ENCODE measurements around the gene CDC14A. TPM values are rescaled to one million over a fixed set of nuclear protein-coding genes. Genes with fewer than 3 reads are reported as not detected.

Gene CDC14A
- total and polyA plus RNA-seq, 2 donors (not counting 3 experiments of a cell fraction or from before 2014, with no cell fraction given) = 3.4 to 13.9 TPM

- no peak for TF ChIP-seq POLR2AphosphoS5 (IDR thresholded peaks at IDR 0.05; ENCODE audit: insufficient read depth, low read depth, low read length)
- no peak for TF ChIP-seq JUN (IDR thresholded peaks at IDR 0.05; ENCODE audit: borderline replicate concordance, insufficient read depth, insufficient read length, low read depth)
- TF ChIP-seq GATA2 (IDR thresholded peaks at IDR 0.05; ENCODE audit: insufficient read depth, insufficient read length, low read depth, low read length) = no peak
- TF ChIP-seq POLR2A (IDR thresholded peaks at IDR 0.05; ENCODE audit: low read depth, low read length) = no peak
- no peak for TF ChIP-seq MYC (IDR thresholded peaks at IDR 0.05; ENCODE audit: low read depth, low read length)
- no peak for TF ChIP-seq CTCF (IDR thresholded peaks at IDR 0.05; ENCODE audit: extremely low read depth in 1 of 2, insufficient read depth in 1 of 2, low read depth in 1 of 2, low read length in 2 of 2)
- TF ChIP-seq FOS (IDR thresholded peaks at IDR 0.05; ENCODE audit: borderline replicate concordance, insufficient read depth, low read length) = no peak
- no peak for TF ChIP-seq MAX (IDR thresholded peaks at IDR 0.05; ENCODE audit: insufficient read depth, insufficient read length)
- TF ChIP-seq EZH2 (IDR thresholded peaks at IDR 0.05; ENCODE audit: borderline replicate concordance, low read depth, low read length, severe bottlenecking) = no peak
- POLR2A ChIA-PET = no interaction called here
- FAIRE-seq = no peak
These were observed 31.6 kb downstream of the CDC14A start for GRCh38 chr1:100383743-100384405.

More at GRCh38 chr1:100383743-100384405, 31.6 kb downstream of the CDC14A start:
- Histone ChIP-seq H3K27ac (ENCODE audit: insufficient read depth, low read depth, low read length) (no peak overlapping the region), H4K20me1 (replicated peaks; ENCODE audit: control insufficient read depth, extremely low read depth, insufficient read depth, low read length) (no peaks in the 10 kb centered on the region), H3K4me2 (ENCODE audit: insufficient read depth, low read length) (no peak overlapping the region), H3K27me3 (ENCODE audit: control insufficient read depth in 2 of 2, insufficient read depth in 2 of 2, low read length in 2 of 2) (no peaks in the 10 kb centered on the region), H3K36me3 (ENCODE audit: control insufficient read depth in 2 of 2, extremely low read depth in 1 of 2, insufficient read depth in 2 of 2, low read length in 2 of 2) (no peaks in the 10 kb centered on the region), H2AFZ (ENCODE audit: low read depth, low read length) (no peak overlapping the region), H3K4me1 (ENCODE audit: control insufficient read depth, extremely low read depth, insufficient read depth, low read length) (peaks cover 14% of the 10 kb centered on the region), H3K9ac (replicated peaks; ENCODE audit: extremely low read depth, insufficient read depth, low read length) (no peak overlapping the region), H3K9me1 (replicated peaks; ENCODE audit: control insufficient read depth, extremely low read depth, insufficient read depth, low read length) (no peaks in the 10 kb centered on the region), H3K9me3 (replicated peaks; ENCODE audit: control insufficient read depth, insufficient read depth, low read length) (no peaks in the 10 kb centered on the region), H3K79me2 (ENCODE audit: control insufficient read depth, insufficient read depth, low read length) (no peaks in the 10 kb centered on the region), H3K4me3 (replicated peaks in 1 of 3; ENCODE audit: insufficient read depth in 1 of 3, low read depth in 1 of 3, low read length in 3 of 3) (no peak overlapping the region)
- intact Hi-C loops (cut with micrococcal nuclease) = no loop called here
- CTCF ChIA-PET = interaction anchor here (0.6 to 2.2 kb wide), 7 partner anchors 26 to 118 kb away, joined by 3 to 8 read pairs (median 3); partner anchors contain the start of gene RTCA
- dilution Hi-C loops (cut with MboI; ENCODE audit: extremely low pct_ligation_motif_present, low sequenced_read_pairs) = no loop called here
- BruUV-seq (replicated peaks) = no TSS peak
- DNase-seq (ENCODE audit: low read depth, low spot score) = no peak

Data from endothelial cell of umbilical vein (primary cell).